Mesendoderm (in vitro differentiated cells): ENCODE results near the gene TMEM179.

Experiments used
- DNase-seq: peaks from one replicate; pipeline ENCODE4 v3.0.0; 2013
- H2AK5ac ChIP-seq: 2 replicates; pipeline ENCODE4 v1.6.1; 2013; ENCODE audit warnings: low read length, inconsistent platforms
- H2BK120ac ChIP-seq: 2 replicates; pipeline ENCODE4 v1.6.1; 2013; ENCODE audit warnings: low read depth, mild to moderate bottlenecking, low read length, moderate library complexity, mixed read lengths
- H2BK15ac ChIP-seq: replicated peaks from 2 replicates; pipeline ENCODE4 v1.6.1; 2013; ENCODE audit warnings: low read depth, mild to moderate bottlenecking, moderate library complexity
- H2BK5ac ChIP-seq: 2 replicates; pipeline ENCODE4 v1.6.1; 2013; ENCODE audit warnings: low read length, inconsistent platforms
- H3K18ac ChIP-seq: 2 replicates; pipeline ENCODE4 v1.6.1; 2013; ENCODE audit warnings: mild to moderate bottlenecking, low read length, mixed read lengths
- H3K23ac ChIP-seq: one replicate; pipeline ENCODE4 v1.6.1; 2013; ENCODE audit warnings: low read length
- H3K27ac ChIP-seq: 2 replicates; pipeline ENCODE4 v1.5.1; 2013; ENCODE audit warnings: low read depth, mild to moderate bottlenecking, inconsistent platforms, low read length, moderate library complexity
- H3K27me3 ChIP-seq: 2 replicates; pipeline ENCODE4 v1.6.1; 2013; ENCODE audit warnings: low read length, control low read depth, mild to moderate bottlenecking, inconsistent platforms; ENCODE audit not compliant: insufficient read depth, poor library complexity
- H3K36me3 ChIP-seq: 2 replicates; pipeline ENCODE4 v1.6.1; 2013; ENCODE audit warnings: low read length, inconsistent platforms; ENCODE audit not compliant: control insufficient read depth, insufficient read depth
- H3K4ac ChIP-seq: one replicate; pipeline ENCODE4 v1.6.1; 2013; ENCODE audit warnings: low read depth, mild to moderate bottlenecking, low read length, moderate library complexity
- H3K4me1 ChIP-seq: 2 replicates; pipeline ENCODE4 v1.6.1; 2013; ENCODE audit warnings: low read depth, low read length, inconsistent platforms; ENCODE audit not compliant: control insufficient read depth
- H3K4me2 ChIP-seq: 2 replicates; pipeline ENCODE4 v1.6.1; 2013; ENCODE audit warnings: low read length
- H3K4me3 ChIP-seq: 2 replicates; pipeline ENCODE4 v1.5.1; 2013; ENCODE audit warnings: mild to moderate bottlenecking, low read length
- H3K56ac ChIP-seq: one replicate; pipeline ENCODE4 v1.6.1; 2013; ENCODE audit warnings: low read length
- H3K79me1 ChIP-seq: 2 replicates; pipeline ENCODE4 v1.6.1; 2013; ENCODE audit warnings: low read length, inconsistent platforms
- H3K79me2 ChIP-seq: 2 replicates; pipeline ENCODE4 v1.6.1; 2013; ENCODE audit warnings: mild to moderate bottlenecking, low read length; ENCODE audit not compliant: control insufficient read depth, insufficient read depth
- H3K9ac ChIP-seq: 2 replicates; pipeline ENCODE4 v1.6.1; 2013; ENCODE audit warnings: low read length, inconsistent platforms
- H4K5ac ChIP-seq: one replicate; pipeline ENCODE4 v1.6.1; 2013; ENCODE audit warnings: low read length
- H4K8ac ChIP-seq: one replicate; pipeline ENCODE4 v1.6.1; 2013; ENCODE audit warnings: low read depth, mild to moderate bottlenecking, control low read depth, low read length, moderate library complexity
- WGBS: extraction: QIAGEN DNeasy Blood & Tissue Kit; methylation state at CpG from one replicate; pipeline ENCODE4 v1.1.7; 2013; ENCODE audit warnings: low lambda C conversion rate, missing lambda C conversion rate; ENCODE audit not compliant: insufficient coverage; ENCODE audit errors: extremely low coverage; 5-methylcytosine and 5-hydroxymethylcytosine counted together

Gene TMEM179

GRCh38 chr14:104558231-104559027 is 46.1 kb downstream of the TMEM179 start:
- Histone ChIP-seq H3K9ac (no peak overlapping the region), H3K27me3 (no peaks in the 10 kb centered on the region), H3K4ac (no peak overlapping the region), H3K4me1 (no peaks in the 10 kb centered on the region), H2BK5ac (no peak overlapping the region), H3K4me3 (no peak overlapping the region), H3K56ac (no peak overlapping the region), H3K23ac (no peak overlapping the region), H2BK120ac (no peak overlapping the region), H3K79me1 (no peaks in the 10 kb centered on the region), H3K4me2 (no peak overlapping the region), H3K36me3 (no peaks in the 10 kb centered on the region), H3K27ac (no peak overlapping the region), H3K18ac (no peak overlapping the region), H4K8ac (no peak overlapping the region), H3K79me2 (no peaks in the 10 kb centered on the region), H4K5ac (no peak overlapping the region), H2AK5ac (no peak overlapping the region), H2BK15ac (no peak overlapping the region)
- WGBS, result no CpG with 5 or more reads among the region's 16 CpGs
- DNase-seq, result no peak

- Histone ChIP-seq H2BK120ac (no peak overlapping the region), H3K79me1 (no peaks in the 10 kb centered on the region), H3K36me3 (no peaks in the 10 kb centered on the region), H2AK5ac (no peak overlapping the region), H3K4me3 (no peak overlapping the region), H3K23ac (no peak overlapping the region), H4K8ac (no peak overlapping the region), H3K18ac (no peak overlapping the region), H3K27me3 (no peaks in the 10 kb centered on the region), H3K56ac (no peak overlapping the region), H3K4me2 (no peak overlapping the region), H3K9ac (no peak overlapping the region), H4K5ac (no peak overlapping the region), H2BK5ac (no peak overlapping the region), H3K4ac (no peak overlapping the region), H2BK15ac (no peak overlapping the region), H3K27ac (no peak overlapping the region), H3K79me2 (no peaks in the 10 kb centered on the region), H3K4me1 (no peaks in the 10 kb centered on the region)
- no CpG with 5 or more reads among the region's 1 CpG for WGBS
- DNase-seq, result no peak
These were observed 46.8 kb downstream of the TMEM179 start for GRCh38 chr14:104557766-104558165.

- H2AK5ac ChIP-seq, result no peak overlapping the region
- no peak for DNase-seq
- no peak overlapping the region for H4K8ac ChIP-seq
- WGBS, result no CpG with 5 or more reads among the region's 5 CpGs
- no peak overlapping the region for H2BK120ac ChIP-seq
- H3K79me2 ChIP-seq, result no peaks in the 10 kb centered on the region
- H4K5ac ChIP-seq, result no peak overlapping the region
- no peak overlapping the region for H3K23ac ChIP-seq
- H3K56ac ChIP-seq, result no peak overlapping the region
- no peak overlapping the region for H3K18ac ChIP-seq
- H3K4me2 ChIP-seq, result no peak overlapping the region
- H3K36me3 ChIP-seq, result no peaks in the 10 kb centered on the region
- H3K4ac ChIP-seq, result no peak overlapping the region
- H3K9ac ChIP-seq, result no peak overlapping the region
- no peak overlapping the region for H3K27ac ChIP-seq
- H3K4me1 ChIP-seq, result no peaks in the 10 kb centered on the region
- H2BK5ac ChIP-seq, result no peak overlapping the region
- H2BK15ac ChIP-seq, result no peak overlapping the region
- no peaks in the 10 kb centered on the region for H3K79me1 ChIP-seq
- no peaks in the 10 kb centered on the region for H3K27me3 ChIP-seq
- H3K4me3 ChIP-seq, result no peak overlapping the region
These were observed 47.5 kb downstream of the TMEM179 start for GRCh38 chr14:104557086-104557485.

- Histone ChIP-seq H2BK5ac (no peak overlapping the region), H4K5ac (no peak overlapping the region), H3K56ac (no peak overlapping the region), H3K79me1 (no peaks in the 10 kb centered on the region), H3K36me3 (no peaks in the 10 kb centered on the region), H2AK5ac (no peak overlapping the region), H3K18ac (no peak overlapping the region), H4K8ac (no peak overlapping the region), H3K4me1 (no peaks in the 10 kb centered on the region), H3K9ac (no peak overlapping the region), H3K27ac (no peak overlapping the region), H3K79me2 (no peaks in the 10 kb centered on the region), H3K4ac (no peak overlapping the region), H3K4me2 (no peak overlapping the region), H3K23ac (no peak overlapping the region), H2BK120ac (no peak overlapping the region), H3K27me3 (no peaks in the 10 kb centered on the region), H2BK15ac (no peak overlapping the region), H3K4me3 (no peak overlapping the region)
- no CpG with 5 or more reads among the region's 13 CpGs for WGBS
- no peak for DNase-seq
These were observed 48.1 kb downstream of the TMEM179 start for GRCh38 chr14:104556256-104557021.

- Histone ChIP-seq H2BK120ac (no peak overlapping the region), H3K4me2 (no peak overlapping the region), H3K79me1 (no peaks in the 10 kb centered on the region), H2AK5ac (no peak overlapping the region), H3K56ac (no peak overlapping the region), H3K79me2 (no peaks in the 10 kb centered on the region), H3K4ac (no peak overlapping the region), H3K18ac (no peak overlapping the region), H3K36me3 (no peaks in the 10 kb centered on the region), H3K4me3 (no peak overlapping the region), H3K27ac (no peak overlapping the region), H2BK5ac (no peak overlapping the region), H4K5ac (no peak overlapping the region), H3K23ac (no peak overlapping the region), H3K4me1 (no peaks in the 10 kb centered on the region), H2BK15ac (no peak overlapping the region), H3K27me3 (no peaks in the 10 kb centered on the region), H3K9ac (no peak overlapping the region), H4K8ac (no peak overlapping the region)
- DNase-seq, result no peak
- no CpG with 5 or more reads among the region's 11 CpGs for WGBS
These were observed 48.9 kb downstream of the TMEM179 start for GRCh38 chr14:104555430-104556255.
